Cerebellar nuclear complex (tissue), 1 donor: ENCODE measurements around the gene TRIM4.
A peak's percentile ranks its signal among the peaks of the same experiment; 100 is the strongest.
"Not testable (repeated sequence)": the region's sequence is repeated elsewhere in the genome, so short reads cannot be mapped to it uniquely, and the experiment has no call there.

Experiments
- DNase-seq, 2 experiments: peaks; one replicate each; lab custom pipeline; 2025; lab: John Stamatoyannopoulos, UW

TRIM4 gene, protein sequence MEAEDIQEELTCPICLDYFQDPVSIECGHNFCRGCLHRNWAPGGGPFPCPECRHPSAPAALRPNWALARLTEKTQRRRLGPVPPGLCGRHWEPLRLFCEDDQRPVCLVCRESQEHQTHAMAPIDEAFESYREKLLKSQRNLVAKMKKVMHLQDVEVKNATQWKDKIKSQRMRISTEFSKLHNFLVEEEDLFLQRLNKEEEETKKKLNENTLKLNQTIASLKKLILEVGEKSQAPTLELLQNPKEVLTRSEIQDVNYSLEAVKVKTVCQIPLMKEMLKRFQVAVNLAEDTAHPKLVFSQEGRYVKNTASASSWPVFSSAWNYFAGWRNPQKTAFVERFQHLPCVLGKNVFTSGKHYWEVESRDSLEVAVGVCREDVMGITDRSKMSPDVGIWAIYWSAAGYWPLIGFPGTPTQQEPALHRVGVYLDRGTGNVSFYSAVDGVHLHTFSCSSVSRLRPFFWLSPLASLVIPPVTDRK

DNA sequence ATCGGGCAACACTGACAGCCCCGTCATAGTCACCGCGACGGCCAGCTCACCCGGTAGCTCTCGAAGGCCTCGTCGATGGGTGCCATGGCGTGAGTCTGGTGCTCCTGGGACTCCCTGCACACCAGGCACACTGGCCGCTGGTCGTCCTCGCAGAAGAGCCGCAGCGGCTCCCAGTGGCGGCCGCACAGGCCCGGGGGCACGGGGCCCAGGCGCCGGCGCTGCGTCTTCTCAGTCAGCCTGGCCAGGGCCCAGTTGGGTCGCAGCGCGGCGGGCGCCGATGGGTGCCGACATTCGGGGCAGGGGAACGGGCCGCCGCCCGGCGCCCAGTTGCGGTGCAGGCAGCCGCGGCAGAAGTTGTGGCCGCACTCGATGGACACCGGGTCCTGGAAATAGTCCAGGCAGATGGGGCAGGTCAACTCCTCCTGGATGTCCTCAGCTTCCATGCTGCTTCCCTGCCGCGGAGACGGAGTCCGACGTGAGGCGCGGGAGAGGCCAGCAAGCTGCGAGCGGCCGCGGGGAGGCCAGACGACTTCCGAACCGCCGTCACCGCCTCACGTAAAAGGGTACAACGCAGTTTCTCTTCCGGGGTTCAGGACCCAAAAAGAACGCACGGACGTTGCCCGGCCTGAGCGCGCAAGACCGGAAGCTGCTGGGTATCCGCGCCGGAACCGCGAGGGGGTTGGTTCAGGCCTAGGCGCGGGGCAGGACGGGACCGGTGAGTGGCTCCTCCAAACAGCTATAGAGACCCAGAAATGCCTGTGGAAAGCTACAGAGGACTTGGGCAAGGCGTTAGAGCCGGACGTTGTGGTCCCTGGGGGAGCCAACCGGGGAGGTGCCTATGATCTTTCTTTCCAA, at the start of gene TRIM4:
Gene TRIM4 (minus strand): TSS at position 572 of the 855 bp plus-strand sequence. CDS start 129 bp downstream, at position 443.
- peak; percentile 30 to 65 for DNase-seq

DNA sequence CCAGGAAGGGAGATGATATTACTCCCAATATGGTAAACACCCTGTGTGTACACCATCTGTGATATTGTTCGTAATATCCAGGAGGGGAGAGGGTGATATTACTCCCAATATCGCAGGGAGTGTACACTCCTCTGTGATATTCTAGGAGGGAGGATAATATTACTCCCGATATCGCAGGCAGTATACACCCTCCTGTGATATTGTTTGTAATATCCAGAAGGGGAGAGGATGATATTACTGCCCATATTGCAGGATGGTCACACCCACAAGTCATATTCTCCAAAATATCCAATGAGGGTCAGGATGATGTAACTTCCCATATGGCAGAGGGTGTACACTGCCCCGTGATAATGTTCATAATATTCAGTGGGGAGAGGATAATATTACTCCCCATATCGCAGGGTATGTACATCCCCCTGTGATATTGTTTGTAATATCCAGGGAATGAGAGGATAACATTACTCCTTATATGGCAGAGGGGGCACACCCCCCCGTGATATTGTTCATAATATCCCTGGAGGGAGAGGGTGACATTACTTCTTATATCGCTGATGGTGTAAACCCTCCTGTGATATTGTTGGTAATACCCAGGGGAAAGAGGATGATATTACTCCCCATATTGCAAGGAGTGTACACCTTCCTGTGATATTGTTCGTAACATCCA, 39.4 kb upstream of the TRIM4 start:
- DNase-seq: no peak

DNA sequence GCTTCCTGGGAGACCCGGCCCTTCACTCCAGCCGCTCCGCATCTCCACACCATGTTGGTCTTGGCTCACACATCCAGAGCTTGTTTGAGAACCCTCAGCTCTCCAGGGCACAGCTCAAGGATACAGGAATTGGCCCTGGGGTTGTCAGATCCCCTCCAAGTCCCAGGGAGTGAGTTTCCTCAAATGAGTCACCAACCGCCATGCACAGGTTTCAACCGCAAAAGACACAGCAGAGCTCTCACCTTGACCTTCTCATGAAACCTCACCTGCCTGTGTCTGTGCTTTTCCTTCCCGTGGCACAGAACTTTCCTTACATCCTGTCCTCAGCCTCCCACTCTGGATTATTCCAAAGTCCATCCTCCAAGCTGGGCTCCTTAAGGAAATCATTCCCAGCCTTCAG, 35.9 kb upstream of the TRIM4 start:
- DNase-seq: no peak

DNA sequence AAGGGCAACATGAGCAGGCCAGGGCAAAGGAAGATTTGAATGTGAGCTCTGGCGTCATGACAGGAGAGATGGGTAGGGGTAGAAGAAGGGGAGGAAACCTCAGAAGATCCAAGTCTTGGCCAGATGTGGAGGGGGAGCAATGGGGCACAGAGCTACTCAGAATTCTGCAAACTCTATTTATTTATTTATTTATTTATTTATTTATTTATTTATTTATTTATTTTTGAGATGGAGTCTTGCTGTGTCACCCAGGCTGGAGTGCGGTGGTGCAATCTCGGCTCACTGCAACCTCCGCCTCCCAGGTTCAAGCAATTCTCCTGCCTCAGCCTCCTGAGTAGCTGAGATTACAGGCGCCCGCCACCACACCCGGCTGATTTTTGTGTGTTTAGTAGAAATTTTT, 35.3 kb upstream of the TRIM4 start:
- not testable (repeated sequence) for DNase-seq

DNA sequence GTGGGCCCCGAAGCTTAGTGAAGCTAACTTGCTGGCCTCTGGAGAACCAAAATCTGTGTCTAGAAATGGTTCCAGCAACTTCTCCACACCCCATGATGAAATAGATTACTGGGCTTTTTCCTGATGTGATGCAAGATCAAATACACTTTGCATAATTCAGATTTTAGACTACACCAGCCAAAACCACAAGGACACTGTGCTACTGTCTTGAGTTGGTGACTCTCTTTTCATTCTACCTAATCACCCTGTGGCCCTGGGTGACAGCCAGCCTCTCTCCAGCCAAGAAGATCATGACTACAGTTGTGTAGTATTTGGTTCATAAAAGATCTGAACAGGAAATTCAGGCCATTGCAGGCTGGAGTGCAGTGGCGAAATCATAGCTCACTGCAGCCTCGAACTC, 34.3 kb upstream of the TRIM4 start:
- DNase-seq: no peak

DNA sequence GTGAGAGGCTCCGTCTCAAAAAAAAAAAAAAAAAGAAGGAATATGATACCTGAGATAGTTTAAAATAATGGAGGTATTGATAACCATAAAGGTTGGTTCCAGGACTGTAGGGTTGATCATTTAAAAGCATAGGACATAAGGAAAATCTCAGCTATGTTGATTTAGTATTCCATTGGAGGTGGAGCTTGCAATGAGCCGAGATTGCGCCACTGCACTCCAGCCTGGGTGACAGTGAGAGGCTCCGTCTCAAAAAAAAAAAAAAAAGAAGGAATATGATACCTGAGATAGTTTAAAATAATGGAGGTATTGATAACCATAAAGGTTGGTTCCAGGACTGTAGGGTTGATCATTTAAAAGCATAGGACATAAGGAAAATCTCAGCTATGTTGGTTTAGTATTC, 33.3 kb upstream of the TRIM4 start:
- DNase-seq: not testable (repeated sequence)

DNA sequence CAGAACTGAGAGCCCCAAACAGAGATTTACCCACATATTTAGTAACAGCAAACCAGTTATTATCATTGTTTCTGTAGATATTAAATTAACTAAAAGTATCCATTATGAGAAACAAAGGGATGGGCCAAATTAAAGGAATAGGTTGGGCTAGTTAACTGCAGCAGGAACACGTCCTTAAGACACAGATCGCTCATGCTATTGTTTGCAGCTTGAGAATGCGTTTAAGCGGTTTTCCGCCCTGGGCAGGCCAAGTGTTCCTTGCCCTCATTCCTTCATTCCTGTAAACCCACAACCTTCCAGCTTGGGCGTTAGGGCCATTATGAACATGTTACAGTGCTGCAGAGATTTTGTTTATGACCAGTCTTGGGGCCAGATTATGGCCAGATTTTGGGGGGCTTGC, 31.5 kb upstream of the TRIM4 start:
- not testable (repeated sequence) for DNase-seq

DNA sequence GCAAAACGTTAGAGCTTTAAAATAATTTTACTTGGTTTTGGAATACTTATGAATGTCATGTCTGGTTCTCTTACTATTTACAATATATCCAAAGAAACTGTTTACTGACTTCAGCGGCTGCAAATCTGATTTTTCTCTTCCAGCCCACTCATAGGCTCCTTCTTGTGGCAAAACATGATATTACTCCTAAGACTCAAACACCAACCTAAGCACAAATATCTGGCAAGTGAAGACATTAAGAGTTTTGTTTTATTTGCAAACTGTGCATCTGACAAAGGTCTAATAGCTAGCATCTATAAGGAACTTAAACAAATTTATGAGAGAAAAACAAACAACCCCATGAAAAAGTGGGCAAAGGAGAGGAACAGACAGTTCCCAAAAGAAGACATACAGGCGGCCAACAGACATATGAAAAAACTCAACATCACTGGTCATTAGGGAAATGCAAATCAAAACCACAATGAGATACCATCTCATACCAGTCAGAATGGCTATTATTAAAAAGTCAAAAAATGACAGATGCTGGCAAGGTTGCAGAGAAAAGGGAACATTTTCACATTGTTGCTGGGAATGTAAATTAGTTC, 30.4 kb upstream of the TRIM4 start:
- no peak for DNase-seq

DNA sequence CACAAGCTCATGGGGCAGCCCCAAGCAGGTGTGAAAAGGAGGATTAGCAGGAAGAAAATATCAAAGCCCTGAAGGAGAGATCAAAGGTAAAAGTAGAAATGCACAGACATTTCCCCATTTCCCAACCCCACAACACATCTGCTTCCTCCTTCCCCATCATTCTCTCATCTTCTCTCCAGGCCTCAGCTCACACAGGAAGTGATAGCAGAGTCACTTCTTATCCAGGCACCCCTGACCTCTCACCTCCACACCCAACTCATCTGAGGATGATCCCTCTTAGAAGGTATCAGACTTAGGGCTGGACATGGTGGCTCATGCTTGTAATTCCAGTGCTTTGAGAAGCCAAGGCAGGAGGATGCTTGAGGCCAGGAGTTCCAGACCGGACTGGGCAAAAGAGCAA, 28.3 kb upstream of the TRIM4 start:
- no peak for DNase-seq

DNA sequence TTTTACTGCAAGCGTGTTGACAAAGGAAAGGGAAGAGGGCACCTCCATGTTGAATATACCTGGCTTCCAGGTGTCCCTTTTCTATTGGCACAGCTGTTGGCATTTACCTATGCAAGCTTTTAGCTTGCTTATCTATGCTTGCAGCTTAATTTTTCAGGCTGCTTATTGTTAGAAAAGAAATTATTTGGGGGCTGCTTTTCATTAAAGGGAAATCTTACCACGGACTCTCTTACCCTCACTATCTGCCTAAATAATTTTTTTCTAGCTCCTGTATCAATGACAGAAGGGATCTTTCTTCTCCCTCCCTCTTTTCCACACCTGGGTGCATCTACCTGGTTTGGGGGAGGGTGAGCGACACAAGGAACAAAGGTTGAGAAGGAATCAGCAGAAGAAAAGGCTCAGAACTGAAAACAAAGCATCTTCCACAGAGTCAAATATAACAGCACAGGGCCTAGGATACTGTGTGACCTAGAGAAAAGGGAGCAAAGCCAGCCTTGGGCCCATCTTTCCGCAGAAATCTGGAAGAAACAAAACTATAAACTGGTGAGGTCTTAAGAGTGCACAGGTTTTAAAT, 25.3 kb upstream of the TRIM4 start:
- DNase-seq: no peak

DNA sequence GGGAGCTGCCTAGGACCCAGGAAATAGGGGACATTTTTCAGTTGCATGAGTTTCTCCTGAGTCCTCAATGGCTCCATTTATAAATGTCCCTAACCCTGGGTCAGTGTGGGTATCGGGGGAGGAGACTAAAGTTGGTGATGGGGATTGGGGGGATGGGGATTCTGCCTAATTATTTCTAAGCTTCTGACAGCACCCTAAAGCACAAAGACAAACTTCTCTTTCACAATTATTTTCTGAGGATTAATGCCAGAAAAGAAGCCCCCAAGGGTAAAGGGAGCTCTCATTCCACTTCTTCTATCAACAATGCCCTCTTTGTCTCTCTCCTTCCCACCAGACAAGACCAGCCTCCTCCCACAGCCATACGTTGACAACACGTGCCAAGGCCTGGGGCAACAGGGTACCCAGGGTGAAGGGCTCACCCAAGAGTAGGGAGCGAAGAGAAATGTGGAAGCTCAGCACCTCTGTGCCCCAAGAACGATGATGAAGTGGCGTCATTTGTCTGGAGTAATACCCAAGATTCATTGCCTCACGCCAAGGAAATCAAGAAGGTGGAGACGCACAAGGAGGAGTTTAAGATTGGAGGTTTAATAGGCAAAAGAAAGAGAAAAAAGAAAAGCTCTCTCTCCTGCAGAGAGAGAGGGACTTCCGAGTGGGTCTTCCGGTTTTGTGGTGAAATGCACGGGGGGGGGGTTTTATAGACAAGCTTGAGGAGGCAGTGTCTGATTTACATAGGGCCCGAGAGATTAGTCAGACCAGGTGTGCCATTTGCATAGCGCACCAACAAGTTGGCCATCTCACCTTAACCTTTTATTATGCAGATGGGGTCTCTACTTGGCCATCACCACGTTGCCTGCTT, 24.5 kb upstream of the TRIM4 start:
- DNase-seq: no peak

DNA sequence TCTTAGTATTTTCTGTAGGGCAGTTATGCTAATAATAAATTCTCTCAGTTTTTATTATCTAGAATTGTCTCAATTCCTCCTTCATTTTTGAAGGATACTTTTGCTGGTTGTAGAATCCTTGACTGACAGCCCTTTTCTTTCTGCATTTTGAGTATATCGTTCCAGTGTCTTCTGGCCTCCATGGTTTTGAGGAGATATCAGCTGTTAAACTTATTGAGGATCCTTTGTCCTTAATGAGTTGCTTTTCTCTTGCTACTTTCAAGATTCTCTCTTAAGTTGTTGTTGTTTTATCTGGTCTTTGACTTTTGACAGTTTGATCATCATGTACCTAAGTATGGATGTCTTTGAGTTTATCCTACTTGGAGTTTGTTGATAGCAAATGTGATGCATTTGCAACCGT, 19.0 kb upstream of the TRIM4 start:
- DNase-seq: no peak

DNA sequence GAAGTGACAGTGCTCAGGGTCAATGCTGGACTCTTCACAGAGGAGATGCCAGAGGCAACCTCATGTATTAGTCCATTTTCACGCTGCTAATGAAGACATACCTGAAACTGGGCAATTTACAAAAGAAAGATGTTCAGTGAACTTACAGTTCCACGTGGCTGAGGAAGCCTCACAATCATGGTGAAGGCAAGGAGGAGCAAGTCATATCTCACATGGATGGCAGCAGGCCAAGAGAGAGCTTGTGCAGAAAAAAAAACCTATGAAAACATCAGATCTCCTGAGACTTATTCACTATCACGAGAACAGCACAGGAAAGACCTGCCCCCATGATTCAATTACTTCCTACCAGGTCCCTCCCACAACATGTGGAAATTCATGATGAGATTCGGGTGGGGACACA, 15.7 kb upstream of the TRIM4 start:
- not testable (repeated sequence) for DNase-seq

DNA sequence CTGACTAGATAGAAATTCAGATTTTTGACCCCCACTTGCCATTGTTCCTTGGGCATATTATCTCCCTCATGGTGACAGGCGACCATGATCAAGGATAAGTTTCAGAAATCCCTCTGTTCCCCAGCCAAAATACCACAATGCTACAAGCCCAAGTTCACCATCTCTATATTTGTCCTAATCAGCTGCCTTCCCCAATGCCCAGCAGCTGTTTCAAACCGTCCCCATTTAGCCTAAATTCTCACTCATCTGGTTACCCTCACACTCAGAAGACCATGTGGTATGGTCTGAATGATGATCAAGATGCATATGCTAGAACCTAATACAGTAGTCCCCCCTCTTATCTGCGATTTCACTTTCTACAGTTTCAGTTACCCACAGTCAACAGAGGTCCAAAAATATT, 11.0 kb upstream of the TRIM4 start:
- DNase-seq: no peak

DNA sequence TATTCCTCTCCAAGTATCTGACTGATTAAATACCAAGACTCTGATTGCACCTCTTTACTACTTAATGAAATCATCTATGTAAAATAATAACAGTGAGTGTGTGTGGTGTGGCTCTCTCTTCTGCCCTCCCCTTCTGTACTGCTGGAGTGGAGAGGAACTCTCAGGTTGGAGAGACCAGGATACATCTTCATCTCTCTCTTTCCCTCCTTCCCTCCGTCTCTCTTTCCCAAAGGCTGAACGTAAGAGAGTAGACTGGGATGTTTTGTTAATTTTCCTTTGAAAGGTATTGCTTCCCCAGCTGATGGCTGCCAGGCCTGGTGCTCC, 10.4 kb upstream of the TRIM4 start:
- no peak for DNase-seq

DNA sequence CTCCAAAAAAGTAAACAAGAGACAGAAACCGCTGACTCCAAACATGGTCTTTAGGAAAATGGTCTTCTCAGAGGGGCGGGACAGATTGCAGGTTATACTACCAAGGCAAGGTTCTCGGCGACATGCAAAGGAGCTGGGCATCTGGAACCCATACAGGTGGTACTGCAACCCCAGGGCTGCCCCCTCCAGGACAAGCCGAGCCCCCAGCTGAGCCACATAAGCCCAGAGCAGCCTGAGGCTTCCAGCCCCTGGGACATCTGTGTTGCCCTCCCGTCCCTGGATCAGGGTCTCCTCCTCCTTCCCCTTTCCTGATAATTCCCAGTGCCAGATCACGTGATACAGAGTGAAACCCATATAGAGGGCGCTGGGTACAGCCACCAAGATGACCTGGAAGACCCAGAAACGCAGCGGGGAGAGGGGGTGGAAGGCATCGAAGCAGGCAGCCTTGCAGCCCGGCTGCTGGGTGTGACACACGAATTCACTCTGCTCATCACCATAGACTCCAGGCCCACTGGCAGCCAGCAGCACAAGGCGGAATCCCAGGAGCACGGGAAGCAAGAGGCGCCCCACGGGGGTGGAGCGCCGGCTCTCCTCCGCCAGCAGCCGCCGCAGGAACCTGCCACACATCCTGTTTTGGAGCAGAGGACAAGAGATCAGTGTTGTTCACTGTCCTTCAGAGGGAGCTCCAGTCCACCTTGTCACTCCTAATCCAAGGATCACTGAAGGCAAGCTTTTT, 9.8 kb upstream of the TRIM4 start, which contains the start of gene GJC3:
Gene GJC3 (minus strand): TSS at position 627 of the 736 bp plus-strand sequence. CDS start 0 bp downstream, at position 627.
- peak in 1 of 2 experiments; percentile 15 for DNase-seq

DNA sequence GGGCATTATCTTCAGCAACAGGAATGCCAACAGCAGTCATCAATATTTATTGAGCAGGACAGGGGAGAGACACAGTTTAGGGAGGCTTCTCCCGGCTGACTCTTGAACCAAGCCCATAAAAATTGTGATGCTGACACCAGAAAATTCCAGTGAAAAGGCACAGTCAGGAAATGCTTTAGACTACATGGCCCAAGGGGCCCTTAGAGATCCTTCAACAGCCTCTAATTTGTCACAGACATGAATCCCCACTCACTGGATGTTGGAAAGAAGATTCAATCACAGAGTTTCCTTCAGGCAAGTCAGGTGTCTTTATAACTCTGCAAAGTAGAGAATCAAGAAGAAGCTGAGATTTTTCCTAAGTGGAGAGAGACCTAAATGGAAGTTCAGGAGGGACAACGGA, 8.9 kb upstream of the TRIM4 start:
- DNase-seq: no peak

DNA sequence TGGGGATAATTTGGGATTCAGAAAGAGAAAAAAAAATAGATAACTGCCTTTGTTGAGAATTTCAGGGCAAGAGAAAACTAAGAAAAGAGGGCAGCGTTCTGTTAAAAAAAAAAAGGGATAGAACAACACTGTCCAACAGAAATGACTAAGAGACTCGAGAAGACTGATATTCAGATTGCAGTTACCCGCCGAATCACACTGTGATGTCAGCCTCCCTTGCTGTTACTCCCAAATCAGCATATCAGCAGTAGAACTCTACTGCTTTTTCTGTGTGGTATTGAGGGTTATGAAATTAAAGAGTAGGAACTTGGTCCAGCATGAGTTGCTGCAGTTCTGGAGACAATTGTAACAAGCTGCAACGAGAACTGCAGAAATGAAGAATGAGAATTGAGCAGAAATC, 8.2 kb upstream of the TRIM4 start:
- DNase-seq: no peak

DNA sequence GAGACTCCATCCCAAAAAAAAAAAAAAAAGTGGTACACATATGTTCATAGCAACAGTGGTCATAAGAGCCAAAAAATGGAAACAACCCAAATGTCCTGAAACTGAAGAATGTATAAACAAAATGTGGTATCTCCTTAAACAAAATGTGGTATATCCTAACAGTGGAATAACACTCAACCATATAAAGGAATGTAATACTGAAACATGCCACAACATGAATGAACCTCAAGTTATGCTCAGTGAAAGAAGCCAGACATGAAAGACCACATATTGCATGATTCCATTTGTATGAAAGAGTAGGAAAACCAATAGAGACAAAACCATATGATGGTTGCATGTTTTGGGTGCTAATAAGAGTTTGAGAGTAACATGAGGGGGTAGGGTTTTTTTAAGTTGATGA, 7.0 kb upstream of the TRIM4 start:
- no peak for DNase-seq

DNA sequence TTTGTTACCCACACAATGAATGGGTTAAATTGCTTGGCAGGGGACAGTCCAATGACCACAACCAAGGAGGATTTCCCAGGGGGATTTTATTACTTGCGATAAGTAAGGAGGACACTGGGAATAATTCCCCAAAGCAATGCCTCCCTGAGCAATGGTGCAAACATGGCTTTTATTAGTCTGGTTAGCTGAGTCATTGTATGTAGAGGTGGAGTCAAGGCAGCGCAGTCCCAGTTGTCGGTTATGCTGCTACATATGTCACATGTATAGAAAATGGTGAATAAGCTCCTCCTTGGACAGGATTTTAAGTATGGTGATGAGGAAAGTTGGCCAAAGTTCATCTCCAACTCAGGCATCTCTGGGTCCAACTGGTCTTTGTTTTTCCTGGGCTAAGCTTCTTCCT, 3.9 kb upstream of the TRIM4 start:
- no peak for DNase-seq
